Kidney (tissue), 14 donors: ENCODE results near the gene PALM. TPM values are rescaled to one million over a fixed set of nuclear protein-coding genes. Genes with fewer than 3 reads are reported as not detected.
A peak's percentile ranks its signal among the peaks of the same experiment; 100 is the strongest.

ENCODE experiments used
- DNase-seq, 5 donors: peaks; one replicate each; pipeline ENCODE4 v3.0.0-alpha.2; 2013 to 2020
- FAIRE-seq: peaks from 2 replicates; lab custom pipeline; 2012; peaks lifted over from hg19 to GRCh38; lab: Jason Lieb, UNC
- H3K27ac ChIP-seq, 2 donors: one replicate each; pipeline ENCODE4 v1.7.0; 2013; ENCODE audit warnings: low read depth in 2 of 2, low read length in 2 of 2, inconsistent platforms in 1 of 2
- H3K27me3 ChIP-seq: one replicate; pipeline ENCODE4 v1.7.1; 2013; ENCODE audit warnings: low read length, inconsistent platforms; ENCODE audit not compliant: control insufficient read depth, insufficient read depth
- H3K36me3 ChIP-seq, 3 donors: one replicate each; pipeline versions ENCODE4 v1.7.0 to v1.7.1; 2013; ENCODE audit warnings: low read length in 3 of 3, control low read depth in 1 of 3, inconsistent platforms in 1 of 3; ENCODE audit not compliant: insufficient read depth in 3 of 3, control insufficient read depth in 2 of 3
- H3K4me1 ChIP-seq, 3 donors: one replicate each; pipeline versions ENCODE4 v1.7.0 to v1.7.1; 2013; ENCODE audit warnings: low read length in 3 of 3, inconsistent platforms in 1 of 3, low read depth in 1 of 3; ENCODE audit not compliant: control insufficient read depth in 2 of 3, insufficient read depth in 2 of 3
- H3K4me3 ChIP-seq, 3 donors: one replicate each; pipeline versions ENCODE4 v1.7.0 to v1.8.1; 2013; ENCODE audit warnings: low read length in 3 of 3, control low read depth in 1 of 3, inconsistent platforms in 1 of 3
- H3K9ac ChIP-seq, 3 donors: one replicate each; pipeline versions ENCODE4 v1.7.0 to v1.7.1; 2013; ENCODE audit warnings: low read length in 3 of 3, control low read depth in 1 of 3, inconsistent platforms in 1 of 3
- H3K9me3 ChIP-seq, 3 donors: one replicate each; pipeline versions ENCODE4 v1.7.0 to v1.7.1; 2013; ENCODE audit warnings: low read length in 3 of 3, control low read depth in 1 of 3, inconsistent platforms in 1 of 3; ENCODE audit not compliant: control insufficient read depth in 2 of 3, insufficient read depth in 1 of 3
- CTCF ChIP-seq: IDR thresholded peaks from 3 replicates; pipeline ENCODE4 v1.5.1; 2012; ENCODE audit warnings: mild to moderate bottlenecking, moderate library complexity, borderline replicate concordance; ENCODE audit not compliant: insufficient read depth; ENCODE audit errors: extremely low read depth
- intact Hi-C: fragments of 100-400 bp; cut with DNase I; formaldehyde crosslinking; loops from one replicate; pipeline ENCODE4 v1.11.1; 2022
- polyA plus RNA-seq: library from polyadenylated mRNA; stranded (reverse); fragments of 350-450 nt; fragmentation: Illumina TruSeq; extraction: RNeasy Lipid Tissue Mini Kit (QIAGEN cat#74804); gene quantifications from one replicate; pipeline ENCODE4 v1.2.3, GENCODE V29; 2014; ENCODE audit warnings: low read depth, low replicate concordance; ENCODE audit not compliant: insufficient read depth
- total RNA-seq: library from RNA; stranded (reverse); fragmentation: NEBNext Ultra II Directional; extraction: Animal tissue kit (Norgen Biotek cat#: 25700); gene quantifications from one replicate; pipeline ENCODE4 v1.2.1, GENCODE V29; 2021
- donor health status: control.
- donor health status: control.
- donor health status: control.
- donor health status: control.
- donor health status: control.
- donor health status: DM: yes; HTN: yes; CAD: no.
- donor health status: Normal renal cell carcinoma (clear cell type).

PALM gene
- total and polyA plus RNA-seq, 2 donors from 2014 or later = 49.4 to 92.3 TPM

GRCh38 chr19:661427-662196 lies 47.1 kb upstream of the PALM start:
- H3K4me3 ChIP-seq = peak overlapping the region; percentile 63 to 75 (median 75)
- no peak for FAIRE-seq
- H3K9ac ChIP-seq = peak overlapping the region; percentile 11 to 78 (median 30)
- no peaks in the 10 kb centered on the region for H3K27me3 ChIP-seq
- no peaks in the 10 kb centered on the region for H3K9me3 ChIP-seq
- H3K36me3 ChIP-seq = no peaks in the 10 kb centered on the region
- H3K27ac ChIP-seq = peak overlapping the region; percentile 33 to 74
- DNase-seq = no peak
- no peak for TF ChIP-seq CTCF
- peaks cover 0 to 48% (median 10%) of the 10 kb centered on the region in 3 donors for H3K4me1 ChIP-seq
- intact Hi-C loops = no loop called here

- H3K27me3 ChIP-seq = no peaks in the 10 kb centered on the region
- DNase-seq (peak in 4 of 5 donors; percentile 59 to 78 (median 68)), FAIRE-seq (no peak)
- peak overlapping the region; percentile 13 to 74 for H3K27ac ChIP-seq
- H3K36me3 ChIP-seq = no peaks in the 10 kb centered on the region
- H3K9me3 ChIP-seq = no peaks in the 10 kb centered on the region
- peak overlapping the region; percentile 63 to 75 (median 75) for H3K4me3 ChIP-seq
- H3K4me1 ChIP-seq = peaks cover 0 to 48% (median 10%) of the 10 kb centered on the region in 3 donors
- intact Hi-C loops = no loop called here
- no peak for TF ChIP-seq CTCF
- H3K9ac ChIP-seq = peak overlapping the region; percentile 11 to 78 (median 30)
Observed at GRCh38 chr19:662207-662961, 46.4 kb upstream of the PALM start.

GRCh38 chr19:662962-663681 lies 45.6 kb upstream of the PALM start, which contains the start of gene RNF126:
Gene RNF126, minus strand, starts transcription at chr19:663214. Its CDS starts 93 bp downstream, at chr19:663121.
- H3K4me1 ChIP-seq = peaks cover 0 to 42% (median 10%) of the 10 kb centered on the region in 3 donors
- TF ChIP-seq CTCF = no peak

More at GRCh38 chr19:662962-663681, 45.6 kb upstream of the PALM start, which contains the start of gene RNF126:
- Histone ChIP-seq H3K4me3 (peak within 1 kb of the TSS; percentile 63 to 75 (median 75)), H3K27ac (peak within 1 kb of the TSS; percentile 90 to 91), H3K36me3 (no peaks in the 10 kb centered on the region), H3K9ac (peak within 1 kb of the TSS; percentile 26 to 86 (median 50)), H3K27me3 (no peaks in the 10 kb centered on the region), H3K9me3 (no peaks in the 10 kb centered on the region)
- FAIRE-seq (no peak), DNase-seq (peak; percentile 93 to 97 (median 94))
- intact Hi-C loops = no loop called here
